Activated naive CD4-positive, alpha-beta T cell treated with anti-CD3 and anti-CD28 coated beads, Interleukin-2, amount 10 ng/mL, durations not matched to agents 7 days and 5 days (primary cell): ENCODE data around the gene LCLAT1.

Experiments used
- CTCF ChIA-PET: fragments of 350-600 bp; sonication (Branson Sonifier 250); formaldehyde crosslinking; loops from one replicate; lab custom pipeline; 2021; ENCODE audit warnings: antibody characterized with exemption; lab: Charles Lee
- DNase-seq: peaks from one replicate; pipeline ENCODE4 v3.0.0-alpha.2; 2020
- H3K27ac Mint-ChIP-seq: one replicate; pipeline ENCODE4 v1.8.0; 2021; ENCODE audit warnings: mild to moderate bottlenecking, moderate library complexity, mixed read lengths
- H3K27me3 Mint-ChIP-seq: one replicate; pipeline ENCODE4 v1.8.0; 2021; ENCODE audit warnings: mild to moderate bottlenecking, mixed read lengths
- H3K36me3 Mint-ChIP-seq: one replicate; pipeline ENCODE4 v1.8.0; 2021; ENCODE audit warnings: mixed read lengths
- H3K4me1 Mint-ChIP-seq: one replicate; pipeline ENCODE4 v1.8.0; 2021; ENCODE audit warnings: mixed read lengths
- H3K4me3 Mint-ChIP-seq: one replicate; pipeline ENCODE4 v1.8.0; 2021; ENCODE audit warnings: mild to moderate bottlenecking, moderate library complexity, mixed read lengths
- H3K9me3 Mint-ChIP-seq: one replicate; pipeline ENCODE4 v1.8.0; 2021; ENCODE audit warnings: mixed read lengths

Gene LCLAT1

GRCh38 chr2:30689496-30690125 lies 242.6 kb downstream of the LCLAT1 start:
- Mint-ChIP-seq H3K27ac (no peak overlapping the region), H3K4me1 (no peaks in the 10 kb centered on the region), H3K9me3 (no peaks in the 10 kb centered on the region), H3K36me3 (no peaks in the 10 kb centered on the region), H3K4me3 (no peak overlapping the region), H3K27me3 (peaks cover 21% of the 10 kb centered on the region)
- CTCF ChIA-PET, result interaction anchor here (1.5 to 2.3 kb wide), 2 partner anchors 23 to 525 kb away, joined by 7 to 9 read pairs; no protein-coding TSS in a partner anchor
- peak; percentile 7 for DNase-seq

- Mint-ChIP-seq H3K27ac (no peak overlapping the region), H3K4me1 (no peaks in the 10 kb centered on the region), H3K4me3 (no peak overlapping the region), H3K36me3 (no peaks in the 10 kb centered on the region), H3K27me3 (peaks cover 25% of the 10 kb centered on the region), H3K9me3 (no peaks in the 10 kb centered on the region)
- peak; percentile 9 for DNase-seq
- CTCF ChIA-PET, result interaction anchor here (1.5 to 2.3 kb wide), 2 partner anchors 22 to 525 kb away, joined by 7 to 9 read pairs; no protein-coding TSS in a partner anchor
These were observed 243.1 kb downstream of the LCLAT1 start for GRCh38 chr2:30690126-30690561.

DNA sequence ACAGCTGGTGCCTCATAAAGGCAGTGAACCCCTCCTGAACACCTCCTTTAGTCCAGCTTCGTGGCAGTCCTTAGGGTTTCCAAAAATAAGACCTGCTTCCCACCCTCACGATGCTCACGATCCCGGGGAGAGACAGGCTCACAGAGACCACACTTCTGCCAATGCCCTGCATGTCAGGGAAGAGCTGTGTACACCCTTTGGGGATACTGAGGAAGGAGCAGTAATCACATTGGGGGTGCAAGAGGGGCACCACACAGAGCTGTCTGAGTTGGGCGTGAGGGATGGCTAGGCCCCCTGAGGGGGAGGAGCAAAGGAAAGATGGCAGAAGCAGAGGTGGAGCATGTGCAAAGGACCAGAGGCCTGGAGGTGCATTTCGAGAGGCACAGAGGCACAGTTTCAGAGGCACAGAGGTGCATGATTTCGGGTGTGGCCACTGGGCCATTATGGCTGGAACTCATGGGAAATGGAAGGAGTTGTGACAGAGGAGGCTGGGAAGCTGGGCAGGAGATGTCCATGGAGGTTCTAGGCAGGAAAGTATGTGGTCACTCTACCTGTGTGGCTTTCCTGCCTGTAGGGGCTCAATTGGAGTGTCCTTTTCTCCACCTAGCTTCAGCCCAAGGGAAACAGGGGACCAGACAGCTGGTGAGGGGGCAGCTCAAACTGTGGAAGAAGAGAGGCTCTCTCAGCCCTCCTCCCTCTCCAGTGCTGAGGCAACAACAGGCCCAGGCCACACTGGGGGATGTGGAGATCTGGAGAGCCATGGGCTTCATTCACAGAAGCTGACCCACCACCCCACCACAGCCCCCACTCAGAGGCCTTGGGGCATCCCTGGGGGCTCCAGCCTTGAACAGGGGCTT lies 244.3 kb downstream of the LCLAT1 start:
- H3K36me3 Mint-ChIP-seq, result no peaks in the 10 kb centered on the region
- CTCF ChIA-PET, result interaction anchor here (1.1 to 2.2 kb wide), 2 partner anchors 483 to 526 kb away, joined by 5 to 9 read pairs; no protein-coding TSS in a partner anchor
- no peak overlapping the region for H3K4me3 Mint-ChIP-seq
- no peak overlapping the region for H3K27ac Mint-ChIP-seq
- H3K27me3 Mint-ChIP-seq, result peaks cover 33% of the 10 kb centered on the region
- H3K4me1 Mint-ChIP-seq, result no peaks in the 10 kb centered on the region
- peak; percentile 17 for DNase-seq
- no peaks in the 10 kb centered on the region for H3K9me3 Mint-ChIP-seq

DNA sequence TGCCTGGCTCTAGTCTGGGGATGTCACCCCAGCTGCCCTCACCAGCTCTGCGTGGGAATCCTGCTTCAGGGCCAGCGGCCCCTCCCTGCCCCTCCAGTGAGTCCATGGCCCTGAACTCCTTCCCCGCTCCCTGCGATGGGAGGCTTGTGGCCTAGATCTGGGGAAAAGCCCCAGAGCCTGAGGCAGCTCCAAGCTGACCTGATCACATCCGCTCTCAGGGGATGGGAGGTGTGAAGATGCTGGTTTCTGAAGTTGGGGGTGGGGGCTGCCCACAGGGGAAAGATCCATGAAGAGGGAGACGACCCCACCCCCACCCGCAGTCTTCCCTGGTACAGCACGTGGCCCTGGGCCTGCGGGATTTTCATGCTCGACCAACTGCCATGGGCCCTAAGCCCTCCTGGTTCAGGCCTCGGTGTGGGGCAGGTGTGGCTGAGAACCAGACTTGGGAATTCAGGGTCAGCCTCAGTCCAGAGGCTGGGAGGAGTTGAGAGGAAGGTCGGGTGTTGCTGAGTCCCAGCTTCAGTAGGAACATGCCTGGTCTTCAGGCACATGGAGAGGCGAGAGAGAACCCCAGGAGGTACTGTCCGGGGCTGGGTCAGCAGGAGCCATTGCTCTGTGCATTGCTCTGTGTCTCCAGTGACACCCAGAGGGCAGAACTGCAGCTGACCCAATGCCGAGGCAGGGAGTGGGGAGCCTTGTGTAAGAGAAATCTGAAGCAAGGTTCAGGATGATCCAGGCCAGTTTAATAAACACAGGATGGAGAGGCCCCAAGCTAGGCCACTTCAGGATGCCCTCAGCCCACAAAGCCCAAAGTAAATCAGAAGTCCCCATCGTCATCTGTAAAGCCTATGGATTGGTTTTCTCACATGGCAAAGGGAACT lies 245.1 kb downstream of the LCLAT1 start:
- Mint-ChIP-seq H3K9me3 (no peaks in the 10 kb centered on the region), H3K4me1 (no peaks in the 10 kb centered on the region), H3K27me3 (peaks cover 33% of the 10 kb centered on the region), H3K4me3 (no peak overlapping the region), H3K36me3 (no peaks in the 10 kb centered on the region), H3K27ac (no peak overlapping the region)
- peak; percentile 16 for DNase-seq
- CTCF ChIA-PET, result interaction anchor here (0.6 to 6.2 kb wide), 5 partner anchors 19 to 527 kb away, joined by 3 to 48 read pairs (median 5); no protein-coding TSS in a partner anchor

- CTCF ChIA-PET, result interaction anchor here (0.9 to 6.2 kb wide), 5 partner anchors 12 to 528 kb away, joined by 3 to 48 read pairs (median 5); no protein-coding TSS in a partner anchor
- no peak overlapping the region for H3K27ac Mint-ChIP-seq
These were observed 245.8 kb downstream of the LCLAT1 start for GRCh38 chr2:30692829-30693275.

More at GRCh38 chr2:30692829-30693275, 245.8 kb downstream of the LCLAT1 start:
- Mint-ChIP-seq H3K4me1 (no peaks in the 10 kb centered on the region), H3K4me3 (no peak overlapping the region), H3K36me3 (no peaks in the 10 kb centered on the region), H3K9me3 (peaks cover 2% of the 10 kb centered on the region), H3K27me3 (peaks cover 33% of the 10 kb centered on the region)
- DNase-seq, result peak; percentile 13
